HG03432 (cell line): ENCODE measurements around the gene ROBO2.

Experiments
- ATAC-seq: cut with Tn5 transposase; IDR thresholded peaks from one replicate; pipeline ENCODE4 v1.9.1; 2021; ENCODE audit warnings: mild to moderate bottlenecking, moderate library complexity; ENCODE audit not compliant: unreplicated experiment

Gene ROBO2

DNA sequence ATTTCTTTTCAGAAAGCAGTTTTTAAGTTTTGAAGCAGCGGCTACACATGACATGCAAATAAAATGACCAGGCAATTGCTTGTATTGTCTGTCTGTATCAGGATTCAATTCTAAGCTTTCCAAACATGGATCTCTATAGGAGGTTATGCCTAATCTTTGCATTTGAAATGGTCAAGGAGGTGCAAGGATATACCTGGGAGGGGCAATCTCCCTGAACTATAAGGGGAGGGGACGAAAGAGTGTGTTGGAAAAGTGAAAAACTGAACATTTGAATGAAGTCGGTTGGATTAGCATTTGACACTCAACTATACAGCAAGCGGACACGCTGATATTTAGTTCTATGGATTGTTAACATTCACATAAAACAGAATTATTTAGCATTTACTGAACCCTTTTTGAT is 11.7 kb downstream of the ROBO2 start:
- ATAC-seq = no peak

- no peak for ATAC-seq
Measured at GRCh38 chr3:77052051-77052501, 12.2 kb downstream of the ROBO2 start.

DNA sequence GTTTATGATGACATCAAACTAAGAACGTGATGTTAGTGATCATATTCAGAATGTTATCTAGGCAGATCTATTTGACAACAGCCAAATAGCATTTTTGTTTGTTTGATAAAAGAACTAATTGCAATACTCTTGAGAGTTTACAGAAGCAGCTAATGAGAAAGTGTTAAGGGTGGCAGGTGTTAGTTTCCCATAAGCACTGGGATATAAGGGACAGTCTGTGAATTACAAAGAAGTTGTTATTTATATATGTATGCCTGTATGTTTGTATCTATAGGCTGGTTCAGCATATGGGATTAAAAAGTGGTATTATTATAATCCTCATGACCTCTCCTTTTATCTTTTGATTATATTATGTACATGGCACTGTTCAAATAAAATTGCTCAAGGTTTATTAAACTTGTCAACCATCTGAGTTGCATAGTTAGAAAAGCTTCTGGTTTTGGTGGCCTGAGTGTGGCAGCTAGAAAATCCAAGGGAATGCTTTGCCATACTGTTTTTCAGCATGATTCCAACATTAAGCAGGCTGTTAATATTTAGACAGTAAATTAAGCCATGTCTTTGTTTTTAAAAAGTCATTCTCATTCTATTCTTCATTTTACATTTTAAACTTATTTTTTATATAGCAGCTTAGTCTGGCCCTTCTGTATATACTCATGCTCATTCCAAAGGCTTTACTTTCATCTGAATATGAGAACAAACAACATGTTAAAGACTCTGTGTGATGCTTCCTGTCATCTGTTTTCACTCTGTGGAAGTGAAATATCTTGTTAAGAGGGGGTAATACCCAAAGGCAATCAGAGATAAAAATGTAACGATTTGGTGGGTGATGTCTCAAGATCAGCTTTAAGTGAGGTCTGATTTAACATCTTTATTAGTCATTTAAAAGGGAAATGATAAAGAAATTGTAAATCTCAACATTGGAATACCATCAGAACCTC is 13.1 kb downstream of the ROBO2 start:
- no peak for ATAC-seq

DNA sequence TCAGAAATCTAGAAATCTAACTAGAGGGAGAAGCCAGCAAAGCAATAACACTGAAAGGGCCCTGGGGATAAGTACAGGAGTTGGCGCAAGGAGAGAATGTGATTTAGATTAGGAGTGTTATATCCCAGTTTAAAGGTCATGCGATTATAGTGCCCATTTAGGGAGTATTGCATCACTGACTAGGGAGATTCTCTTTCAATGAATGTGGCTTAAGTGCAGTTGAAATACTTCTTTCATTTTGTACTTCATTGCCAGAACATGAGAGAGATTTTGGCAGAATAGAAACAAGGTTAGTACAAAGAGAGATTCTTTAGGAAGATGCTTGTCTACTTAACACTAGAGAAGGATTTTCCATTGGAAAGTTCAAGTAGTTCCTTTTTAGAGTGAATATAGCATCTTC is 13.9 kb downstream of the ROBO2 start:
- ATAC-seq = no peak

GRCh38 chr3:77055841-77056341 is 16.0 kb downstream of the ROBO2 start:
- no peak for ATAC-seq

- no peak for ATAC-seq
Measured at GRCh38 chr3:77059354-77059753, 19.5 kb downstream of the ROBO2 start.

- no peak for ATAC-seq
Measured at GRCh38 chr3:77063423-77063822, 23.5 kb downstream of the ROBO2 start.

GRCh38 chr3:77065750-77066149 is 25.9 kb downstream of the ROBO2 start:
- no peak for ATAC-seq

DNA sequence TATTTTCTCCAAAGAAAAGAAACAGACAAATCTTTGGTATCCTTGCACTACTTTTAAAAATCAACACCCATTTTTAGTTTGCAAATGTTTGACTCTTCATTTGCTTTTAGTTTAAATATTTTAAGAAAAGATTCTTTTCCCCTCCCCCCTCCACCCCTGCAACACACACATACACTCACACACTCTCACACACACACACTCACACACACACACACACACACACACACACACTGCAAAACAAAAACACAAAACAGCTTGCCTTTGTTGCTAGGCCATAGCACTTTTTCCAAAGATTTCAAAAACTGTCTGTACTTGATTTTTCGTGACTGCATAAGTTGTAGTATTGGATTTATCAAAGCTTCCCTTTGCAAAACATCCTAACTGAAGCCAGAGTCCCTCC is 26.9 kb downstream of the ROBO2 start:
- no peak for ATAC-seq

DNA sequence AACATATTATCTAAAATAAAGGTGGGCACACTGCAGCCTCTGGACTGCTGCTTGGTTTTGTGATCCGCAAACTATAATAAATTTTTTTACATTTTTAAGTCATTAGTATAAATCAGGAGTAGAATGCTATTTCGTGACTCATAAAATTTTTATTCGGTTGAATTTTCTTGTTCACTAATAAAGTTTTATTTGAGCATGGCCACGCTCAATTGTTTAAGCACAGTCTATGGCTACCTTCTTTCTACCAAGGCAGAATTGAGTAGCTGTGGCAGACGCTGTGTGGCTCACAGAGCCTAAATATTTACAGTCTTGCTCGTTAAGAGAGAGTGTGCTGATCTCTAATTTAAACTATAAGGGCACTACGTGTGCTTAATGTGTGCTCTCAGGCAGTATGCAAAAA is 28.9 kb downstream of the ROBO2 start:
- no peak for ATAC-seq

- ATAC-seq = no peak
Measured at GRCh38 chr3:77071364-77071763, 31.5 kb downstream of the ROBO2 start.

- ATAC-seq = no peak
Measured at GRCh38 chr3:77071809-77072208, 31.9 kb downstream of the ROBO2 start.

DNA sequence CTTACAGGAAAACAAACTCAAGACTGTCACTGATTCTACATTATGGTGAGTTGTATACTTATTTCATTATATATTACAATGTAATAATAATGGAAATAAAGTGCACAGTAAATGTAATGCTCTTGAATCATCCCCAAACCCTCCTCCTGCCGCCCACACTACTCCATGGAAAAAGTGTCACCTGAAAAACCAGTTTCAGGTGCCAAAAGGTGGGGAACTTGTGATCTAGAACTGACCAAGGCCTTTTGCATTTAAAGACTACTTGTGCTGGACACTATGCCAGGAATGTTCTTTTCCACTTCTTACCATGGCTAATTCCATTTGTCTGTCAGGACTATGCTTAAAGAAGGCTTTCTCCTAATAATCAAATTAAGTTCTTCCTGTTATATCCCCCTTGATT is 32.3 kb downstream of the ROBO2 start:
- ATAC-seq = no peak

DNA sequence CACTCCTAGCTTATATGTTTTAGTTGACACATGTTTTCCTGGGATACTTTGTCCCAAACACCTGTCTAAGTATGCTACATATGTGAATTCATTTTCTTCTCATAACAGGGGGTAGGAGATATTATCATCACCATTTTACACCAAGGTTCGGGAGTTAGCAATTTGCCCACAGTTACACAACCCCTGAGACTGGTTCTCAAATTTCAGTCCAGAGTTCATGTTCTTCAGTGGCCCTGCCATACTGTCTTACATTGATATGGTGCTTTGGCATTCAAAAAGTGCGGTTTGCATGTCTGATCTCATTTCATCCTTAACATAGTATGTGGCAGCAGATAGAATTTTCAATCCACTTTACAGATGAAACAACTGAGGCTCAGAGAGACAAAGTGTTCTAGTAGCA is 38.4 kb downstream of the ROBO2 start:
- ATAC-seq = no peak

DNA sequence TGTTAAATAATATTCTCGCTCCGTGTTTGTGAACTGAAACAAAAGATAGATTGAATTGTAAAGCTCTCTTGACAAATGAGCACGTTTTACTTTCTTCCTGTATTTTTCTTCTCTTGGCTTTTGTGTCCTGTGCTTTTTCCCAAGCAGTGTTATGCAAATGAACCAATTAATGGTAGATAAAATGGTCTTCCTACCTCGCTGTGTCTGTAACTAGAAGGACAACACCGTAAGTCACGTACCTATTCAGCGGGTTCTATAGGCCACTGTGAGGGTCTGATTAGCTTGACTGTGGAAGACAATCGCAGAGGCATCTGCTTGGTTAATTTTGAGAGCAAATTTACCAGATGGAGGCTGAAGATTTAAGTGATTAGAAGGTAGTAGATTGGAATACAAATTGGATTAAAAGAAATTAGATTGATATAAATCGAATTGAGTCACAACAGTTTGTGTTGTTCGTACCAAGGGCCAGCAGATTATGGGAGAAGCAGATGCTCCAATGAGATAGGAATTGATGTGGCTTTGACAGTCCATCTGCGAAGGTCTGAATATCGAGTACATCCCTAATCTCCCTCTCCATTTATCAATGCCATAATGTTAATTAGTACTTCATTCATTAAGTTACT is 40.2 kb downstream of the ROBO2 start:
- no peak for ATAC-seq

GRCh38 chr3:77081240-77081661 is 41.4 kb downstream of the ROBO2 start:
- no peak for ATAC-seq

DNA sequence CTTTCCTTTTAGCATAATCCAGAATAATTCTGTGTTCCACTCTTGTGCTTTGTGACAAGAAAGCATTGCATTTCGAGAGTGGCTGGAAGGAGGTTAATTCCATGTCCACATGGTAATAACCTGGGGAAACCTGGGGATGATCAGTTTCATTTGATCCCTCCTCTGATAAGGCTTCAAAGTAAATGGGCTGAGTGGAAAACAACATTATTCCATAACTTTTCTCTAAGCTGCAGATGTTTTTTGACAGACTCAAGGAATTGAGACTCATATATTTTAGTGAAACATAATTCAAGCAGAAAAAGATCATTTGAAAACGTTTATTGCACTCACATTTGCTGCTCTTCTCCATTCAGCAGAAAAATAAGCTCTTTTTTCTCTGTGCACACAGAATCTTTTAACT is 44.6 kb downstream of the ROBO2 start:
- ATAC-seq = no peak

DNA sequence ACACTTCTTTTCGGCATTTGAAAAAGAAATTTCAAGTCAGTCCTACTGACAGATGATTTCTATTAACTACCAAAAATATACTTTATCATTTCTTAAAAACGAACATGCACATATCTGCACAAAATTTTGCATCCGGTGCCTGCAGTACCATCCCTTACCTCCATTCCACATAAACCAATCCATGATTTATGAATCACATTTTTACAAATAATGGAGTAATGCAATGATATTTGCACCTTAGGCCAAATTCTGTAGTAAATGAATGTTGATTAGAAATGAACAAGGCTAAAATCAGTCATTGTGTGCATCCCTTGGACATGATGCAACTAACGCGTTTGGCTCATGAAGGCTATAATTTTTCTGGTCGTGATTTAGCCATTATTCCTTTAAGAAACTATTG is 46.5 kb downstream of the ROBO2 start:
- no peak for ATAC-seq

GRCh38 chr3:77091809-77092208 is 51.9 kb downstream of the ROBO2 start:
- ATAC-seq = no peak

DNA sequence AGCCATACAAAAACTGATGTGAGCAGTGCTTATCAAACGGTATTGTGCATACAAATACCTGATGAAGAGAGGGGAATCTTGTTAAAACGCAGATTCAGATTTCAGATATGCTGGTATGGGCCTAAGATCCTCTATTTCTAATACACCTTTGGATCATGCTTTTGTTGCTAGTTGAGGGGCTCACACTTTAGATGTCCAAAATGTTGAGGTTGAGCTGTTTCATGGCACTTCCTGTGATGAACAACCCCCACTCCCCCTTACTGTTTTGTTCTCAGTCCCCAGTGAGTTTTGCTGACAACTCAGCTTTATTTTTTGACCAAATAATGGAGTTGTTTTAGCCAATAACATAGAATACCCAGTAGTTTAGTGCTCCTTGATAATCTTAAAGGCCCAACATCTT is 53.2 kb downstream of the ROBO2 start:
- ATAC-seq = no peak

DNA sequence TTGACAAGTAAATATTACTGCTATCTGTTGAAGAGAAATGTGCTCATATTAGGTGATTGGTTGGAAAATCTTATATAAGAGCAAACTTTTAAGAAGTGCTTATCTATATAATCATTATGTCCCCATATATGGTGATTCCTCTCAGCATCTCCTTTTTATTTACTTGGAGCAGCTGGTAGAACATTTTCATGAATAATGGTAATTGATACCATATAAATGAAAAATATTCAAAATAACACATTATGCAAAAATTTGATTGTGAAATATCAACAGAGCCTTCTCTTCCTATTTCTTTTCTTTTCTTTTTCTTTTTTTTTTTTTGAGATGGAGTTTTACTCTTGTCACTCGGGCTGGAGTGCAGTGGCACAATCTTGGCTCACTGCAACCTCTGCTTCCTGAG is 56.2 kb downstream of the ROBO2 start:
- ATAC-seq = no peak
